ENCODE data around the gene PLEK2.
"Not testable (repeated sequence)": the region's sequence is repeated elsewhere in the genome, so short reads cannot be mapped to it uniquely, and the experiment has no call there.

Gene PLEK2

DNA sequence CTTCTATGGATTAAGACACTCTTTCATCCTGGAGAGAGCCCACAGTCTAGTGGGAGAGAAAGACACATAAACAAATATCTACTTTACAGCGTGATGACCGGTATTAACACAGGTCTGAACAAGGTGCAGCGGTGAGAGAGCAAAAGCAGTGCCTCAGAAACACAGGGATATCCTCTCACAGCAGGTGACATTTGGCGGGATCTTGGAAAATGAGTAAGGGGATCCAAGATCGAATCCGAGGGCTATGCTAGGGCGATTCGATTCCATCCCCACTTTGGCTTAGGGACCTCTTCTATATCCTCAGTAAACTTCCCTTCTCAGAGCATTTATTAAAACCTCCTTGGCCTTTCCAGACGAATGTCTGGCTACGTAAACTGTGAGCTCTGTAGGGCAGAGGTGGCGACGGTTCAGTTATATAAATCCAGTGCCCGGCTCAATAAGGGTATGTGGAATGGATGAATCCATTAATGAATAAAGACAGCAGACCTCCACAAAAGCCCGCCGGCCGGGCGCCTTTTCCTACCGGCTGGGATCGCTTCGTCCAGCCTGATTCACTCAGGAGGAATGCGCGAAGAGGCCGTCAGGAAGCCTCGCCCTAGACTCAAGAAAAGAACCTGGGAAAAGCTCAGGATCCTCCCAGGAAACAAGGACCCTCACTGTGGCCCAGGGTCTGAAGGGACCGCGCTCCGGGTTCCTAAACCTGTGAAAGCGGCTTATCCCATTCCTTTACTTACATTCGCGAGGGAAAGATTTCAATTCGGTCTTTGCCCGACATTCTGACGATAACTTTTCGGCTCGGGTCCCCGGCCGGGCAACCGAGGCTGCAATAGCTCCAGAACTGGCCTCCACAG is 52.8 kb downstream of the PLEK2 start:
- no peak for DNase-seq

GRCh38 chr14:67357969-67358354 is 54.0 kb downstream of the PLEK2 start:
- DNase-seq: no peak

DNA sequence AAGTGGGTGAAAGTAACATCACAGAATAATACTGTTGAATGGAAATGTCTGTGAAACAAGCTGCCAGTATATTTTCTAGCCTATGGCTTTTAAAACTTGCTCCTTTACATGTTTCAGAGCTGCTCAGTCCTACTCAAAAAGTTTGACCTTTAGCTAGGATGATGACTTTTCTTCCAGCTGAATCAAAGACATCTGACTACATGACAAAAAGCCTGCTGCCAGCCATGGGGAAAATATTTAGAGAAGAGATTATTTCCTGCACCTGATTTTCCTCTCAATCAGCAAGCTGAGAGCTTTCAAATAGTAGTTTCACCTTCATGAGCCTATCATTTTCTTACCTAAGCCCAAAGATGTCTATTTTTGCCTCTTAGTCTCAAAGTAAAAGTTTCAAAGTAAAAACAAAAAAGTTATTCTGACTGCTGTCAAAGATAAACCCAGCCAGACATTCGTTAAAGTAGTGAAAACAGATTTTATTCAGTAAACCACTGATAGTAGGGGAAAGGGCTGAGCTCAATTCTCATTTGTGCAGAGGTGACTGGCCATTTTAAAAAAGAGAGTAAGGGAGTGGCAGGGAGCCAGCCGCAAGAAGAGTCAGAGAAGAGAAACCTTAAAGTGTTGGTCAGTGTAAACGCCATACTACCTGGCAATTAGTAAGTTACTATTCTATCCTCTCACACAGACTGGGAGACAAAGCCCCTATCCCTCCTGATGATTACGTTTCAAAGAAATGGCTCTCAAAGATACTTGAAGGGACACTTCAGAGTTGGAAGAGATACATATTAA is 54.6 kb downstream of the PLEK2 start:
- no peak for DNase-seq

- no peak for DNase-seq
Observed at GRCh38 chr14:67352055-67352454, 59.9 kb downstream of the PLEK2 start.

DNA sequence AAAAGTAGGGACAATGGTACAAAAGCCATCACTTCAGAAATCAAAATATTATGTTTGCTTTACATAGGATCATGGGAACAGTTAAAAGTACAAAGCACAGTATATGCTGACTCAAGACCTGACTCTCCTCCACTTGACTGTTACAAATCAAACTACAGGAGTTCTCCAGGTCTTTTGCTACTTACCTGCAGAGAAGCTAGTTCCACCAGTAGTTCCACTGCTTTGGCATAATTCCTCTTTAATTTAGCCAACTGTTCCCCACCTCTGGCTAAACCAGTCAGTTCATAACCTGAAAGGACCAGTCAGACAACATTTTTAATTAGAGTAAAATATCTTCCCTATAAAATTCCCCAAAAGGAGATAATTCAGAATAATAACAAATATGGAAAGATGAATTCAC is 66.4 kb downstream of the PLEK2 start:
- no peak for DNase-seq

- DNase-seq: no peak
Observed at GRCh38 chr14:67343601-67344230, 68.2 kb downstream of the PLEK2 start.

- DNase-seq: not testable (repeated sequence)
Observed at GRCh38 chr14:67341231-67341630, 70.7 kb downstream of the PLEK2 start.

Measured in stimulated activated CD4-positive, alpha-beta T cell treated with anti-CD3 and anti-CD28 coated beads, Interleukin-12 subunit alpha, Interleukin-12 subunit beta, amount 100 ng/mL, for 4 hours (primary cell).